OCI-LY1 (cell line): Measurements from ENCODE around the gene FOXL3.

Experiments used
- EZH2 ChIP-seq: fragments of 200-600 bp; sonication (generic), shearing (Covaris generic); IDR thresholded peaks from 2 replicates; pipeline ENCODE4 v1.8.0; 2017; ENCODE audit warnings: borderline replicate concordance, mixed run types, mild to moderate bottlenecking, antibody characterized with exemption, low read length, moderate library complexity, mixed read lengths
- TF ChIP-seq, protein P1 (sequence below): fragments of 200-600 bp; sonication (generic), shearing (Covaris generic); IDR thresholded peaks from 2 replicates; pipeline ENCODE4 v1.5.1; 2017; ENCODE audit warnings: mild to moderate bottlenecking, antibody characterized with exemption, low read length, moderate library complexity, mixed read lengths

DNA sequence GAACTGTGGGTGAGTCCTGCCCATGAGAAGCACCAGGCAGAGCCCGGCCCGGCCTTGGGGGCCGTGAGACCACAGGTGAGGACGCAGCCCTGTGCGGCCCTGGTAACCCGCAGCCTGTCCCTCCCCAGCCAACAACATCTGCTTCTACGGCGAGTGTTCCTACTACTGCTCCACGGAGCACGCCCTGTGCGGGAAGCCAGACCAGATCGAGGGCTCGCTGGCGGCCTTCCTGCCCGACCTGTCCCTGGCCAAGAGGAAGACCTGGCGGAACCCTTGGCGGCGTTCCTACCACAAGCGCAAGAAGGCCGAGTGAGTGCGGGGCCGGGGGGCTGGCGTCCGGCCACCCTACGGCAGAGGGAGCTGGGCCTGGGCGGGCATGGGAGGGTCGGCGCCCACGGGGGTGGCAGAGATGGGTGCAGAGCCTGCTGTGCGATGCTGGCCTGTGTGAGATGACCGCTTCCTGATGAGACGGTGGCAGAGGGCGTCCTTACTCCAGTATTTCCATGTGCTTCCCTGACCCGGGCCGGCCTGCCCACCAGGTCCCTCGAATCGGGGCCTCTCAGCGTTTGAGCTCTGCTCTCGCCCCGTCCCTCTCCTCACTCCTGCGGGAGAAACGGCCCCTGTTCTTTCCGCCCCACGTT is 34.1 kb upstream of the FOXL3 start:
- TF ChIP-seq, protein P1, sequence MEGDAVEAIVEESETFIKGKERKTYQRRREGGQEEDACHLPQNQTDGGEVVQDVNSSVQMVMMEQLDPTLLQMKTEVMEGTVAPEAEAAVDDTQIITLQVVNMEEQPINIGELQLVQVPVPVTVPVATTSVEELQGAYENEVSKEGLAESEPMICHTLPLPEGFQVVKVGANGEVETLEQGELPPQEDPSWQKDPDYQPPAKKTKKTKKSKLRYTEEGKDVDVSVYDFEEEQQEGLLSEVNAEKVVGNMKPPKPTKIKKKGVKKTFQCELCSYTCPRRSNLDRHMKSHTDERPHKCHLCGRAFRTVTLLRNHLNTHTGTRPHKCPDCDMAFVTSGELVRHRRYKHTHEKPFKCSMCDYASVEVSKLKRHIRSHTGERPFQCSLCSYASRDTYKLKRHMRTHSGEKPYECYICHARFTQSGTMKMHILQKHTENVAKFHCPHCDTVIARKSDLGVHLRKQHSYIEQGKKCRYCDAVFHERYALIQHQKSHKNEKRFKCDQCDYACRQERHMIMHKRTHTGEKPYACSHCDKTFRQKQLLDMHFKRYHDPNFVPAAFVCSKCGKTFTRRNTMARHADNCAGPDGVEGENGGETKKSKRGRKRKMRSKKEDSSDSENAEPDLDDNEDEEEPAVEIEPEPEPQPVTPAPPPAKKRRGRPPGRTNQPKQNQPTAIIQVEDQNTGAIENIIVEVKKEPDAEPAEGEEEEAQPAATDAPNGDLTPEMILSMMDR = no peak
- TF ChIP-seq EZH2 = no peak
